Breast epithelium (tissue), 3 donors: Measurements from ENCODE around the gene PARD3B.

Experiments used
- POLR2A ChIP-seq: fragments of 450-650 bp; IDR thresholded peaks from one replicate; pipeline ENCODE4 v1.6.1; 2016; ENCODE audit warnings: antibody characterized with exemption, mild to moderate bottlenecking, moderate library complexity
- POLR2AphosphoS5 ChIP-seq, 3 donors: sonication (generic); formaldehyde crosslinking; IDR thresholded peaks; one replicate each; pipeline ENCODE4 v1.6.1; 2017; ENCODE audit warnings: antibody characterized with exemption in 3 of 3
- TF ChIP-seq, protein P1 (sequence below), 3 donors: fragments of 450-650 bp; IDR thresholded peaks; one replicate each; pipeline ENCODE4 v1.5.1; 2016 to 2017; ENCODE audit warnings: antibody characterized with exemption in 3 of 3, mild to moderate bottlenecking in 3 of 3, moderate library complexity in 3 of 3

- TF ChIP-seq, protein P1, sequence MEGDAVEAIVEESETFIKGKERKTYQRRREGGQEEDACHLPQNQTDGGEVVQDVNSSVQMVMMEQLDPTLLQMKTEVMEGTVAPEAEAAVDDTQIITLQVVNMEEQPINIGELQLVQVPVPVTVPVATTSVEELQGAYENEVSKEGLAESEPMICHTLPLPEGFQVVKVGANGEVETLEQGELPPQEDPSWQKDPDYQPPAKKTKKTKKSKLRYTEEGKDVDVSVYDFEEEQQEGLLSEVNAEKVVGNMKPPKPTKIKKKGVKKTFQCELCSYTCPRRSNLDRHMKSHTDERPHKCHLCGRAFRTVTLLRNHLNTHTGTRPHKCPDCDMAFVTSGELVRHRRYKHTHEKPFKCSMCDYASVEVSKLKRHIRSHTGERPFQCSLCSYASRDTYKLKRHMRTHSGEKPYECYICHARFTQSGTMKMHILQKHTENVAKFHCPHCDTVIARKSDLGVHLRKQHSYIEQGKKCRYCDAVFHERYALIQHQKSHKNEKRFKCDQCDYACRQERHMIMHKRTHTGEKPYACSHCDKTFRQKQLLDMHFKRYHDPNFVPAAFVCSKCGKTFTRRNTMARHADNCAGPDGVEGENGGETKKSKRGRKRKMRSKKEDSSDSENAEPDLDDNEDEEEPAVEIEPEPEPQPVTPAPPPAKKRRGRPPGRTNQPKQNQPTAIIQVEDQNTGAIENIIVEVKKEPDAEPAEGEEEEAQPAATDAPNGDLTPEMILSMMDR (IDR thresholded peaks at IDR 0.05), result no peak
- no peak for TF ChIP-seq POLR2AphosphoS5 (IDR thresholded peaks at IDR 0.05)
- no peak for TF ChIP-seq POLR2A
Measured at GRCh38 chr2:204571911-204572310, 26.6 kb downstream of the PARD3B start.
